ENCODE data around the gene MXD1.

MXD1 gene

DNA sequence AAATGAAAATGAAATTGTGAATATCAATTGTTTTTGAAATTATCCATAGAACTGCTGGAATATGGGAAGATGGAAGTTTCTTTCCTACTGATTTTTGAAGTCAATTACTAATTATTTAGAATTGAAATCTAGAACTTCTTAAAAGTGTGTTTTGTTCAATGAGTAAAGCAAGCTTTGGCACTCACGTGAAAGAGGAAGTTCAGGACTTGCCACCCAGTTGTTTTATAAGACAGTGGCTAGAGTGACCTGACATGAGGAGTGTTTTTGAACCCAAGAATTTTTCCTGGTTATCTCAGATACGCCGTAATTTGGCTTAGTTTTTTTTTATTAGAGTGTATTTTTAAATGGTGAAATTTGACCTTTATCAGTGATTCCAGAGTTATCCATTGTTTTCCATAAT lies 3.5 kb downstream of the MXD1 start:
- Histone ChIP-seq H3K36me3 (ENCODE audit: insufficient read depth) (no peaks in the 10 kb centered on the region), H3K4me3 (IDR thresholded peaks at IDR 0.05; ENCODE audit: insufficient read depth, low read depth, low read length) (no peak overlapping the region), H3K9ac (no peak overlapping the region), H4K20me1 (ENCODE audit: insufficient read depth) (no peaks in the 10 kb centered on the region), H3K27ac (no peak overlapping the region), H3K4me2 (no peak overlapping the region), H3K27me3 (ENCODE audit: insufficient read depth, low read depth) (no peaks in the 10 kb centered on the region), H3K4me1 (ENCODE audit: low read depth, poor library complexity, severe bottlenecking) (peaks cover 19% of the 10 kb centered on the region), H3K79me2 (ENCODE audit: insufficient read depth, low read depth) (peaks cover 5% of the 10 kb centered on the region; the same call in 1 of the 2 replicates), H2AFZ (ENCODE audit: low read depth) (no peak overlapping the region)
- TF ChIP-seq, protein P1, sequence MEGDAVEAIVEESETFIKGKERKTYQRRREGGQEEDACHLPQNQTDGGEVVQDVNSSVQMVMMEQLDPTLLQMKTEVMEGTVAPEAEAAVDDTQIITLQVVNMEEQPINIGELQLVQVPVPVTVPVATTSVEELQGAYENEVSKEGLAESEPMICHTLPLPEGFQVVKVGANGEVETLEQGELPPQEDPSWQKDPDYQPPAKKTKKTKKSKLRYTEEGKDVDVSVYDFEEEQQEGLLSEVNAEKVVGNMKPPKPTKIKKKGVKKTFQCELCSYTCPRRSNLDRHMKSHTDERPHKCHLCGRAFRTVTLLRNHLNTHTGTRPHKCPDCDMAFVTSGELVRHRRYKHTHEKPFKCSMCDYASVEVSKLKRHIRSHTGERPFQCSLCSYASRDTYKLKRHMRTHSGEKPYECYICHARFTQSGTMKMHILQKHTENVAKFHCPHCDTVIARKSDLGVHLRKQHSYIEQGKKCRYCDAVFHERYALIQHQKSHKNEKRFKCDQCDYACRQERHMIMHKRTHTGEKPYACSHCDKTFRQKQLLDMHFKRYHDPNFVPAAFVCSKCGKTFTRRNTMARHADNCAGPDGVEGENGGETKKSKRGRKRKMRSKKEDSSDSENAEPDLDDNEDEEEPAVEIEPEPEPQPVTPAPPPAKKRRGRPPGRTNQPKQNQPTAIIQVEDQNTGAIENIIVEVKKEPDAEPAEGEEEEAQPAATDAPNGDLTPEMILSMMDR (conservative IDR thresholded peaks at IDR 0.05; ENCODE audit: low read depth, low read length), result no peak

DNA sequence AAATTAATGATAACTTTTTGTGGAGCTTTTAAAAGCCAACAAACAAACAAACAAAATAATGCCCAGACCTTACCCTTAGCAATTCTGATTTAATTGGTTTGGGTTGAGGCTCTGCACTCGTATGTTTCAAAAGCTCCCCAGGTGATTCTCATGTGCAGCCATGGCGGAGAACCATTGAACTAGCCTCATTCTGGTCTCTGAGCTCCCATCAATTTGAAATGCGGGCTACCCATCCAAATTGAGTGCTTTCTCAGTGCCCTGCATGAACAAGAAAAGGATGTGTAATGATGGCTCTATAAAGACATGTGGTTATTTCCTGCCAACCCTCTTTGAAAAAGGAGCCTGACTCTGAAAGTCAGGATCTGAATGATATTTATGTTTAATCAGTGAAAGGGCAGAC lies 8.2 kb downstream of the MXD1 start:
- Histone ChIP-seq H4K20me1 (ENCODE audit: insufficient read depth) (no peaks in the 10 kb centered on the region), H3K4me3 (IDR thresholded peaks at IDR 0.05; ENCODE audit: insufficient read depth, low read depth, low read length) (no peak overlapping the region), H3K4me2 (no peak overlapping the region), H3K79me2 (ENCODE audit: insufficient read depth, low read depth) (no peaks in the 10 kb centered on the region), H3K36me3 (ENCODE audit: insufficient read depth) (no peaks in the 10 kb centered on the region), H2AFZ (ENCODE audit: low read depth) (no peak overlapping the region), H3K4me1 (ENCODE audit: low read depth, poor library complexity, severe bottlenecking) (peaks cover 10% of the 10 kb centered on the region), H3K27me3 (ENCODE audit: insufficient read depth, low read depth) (no peaks in the 10 kb centered on the region), H3K9ac (no peak overlapping the region), H3K27ac (no peak overlapping the region)
- TF ChIP-seq, protein P1 (conservative IDR thresholded peaks at IDR 0.05; ENCODE audit: low read depth, low read length), result no peak

DNA sequence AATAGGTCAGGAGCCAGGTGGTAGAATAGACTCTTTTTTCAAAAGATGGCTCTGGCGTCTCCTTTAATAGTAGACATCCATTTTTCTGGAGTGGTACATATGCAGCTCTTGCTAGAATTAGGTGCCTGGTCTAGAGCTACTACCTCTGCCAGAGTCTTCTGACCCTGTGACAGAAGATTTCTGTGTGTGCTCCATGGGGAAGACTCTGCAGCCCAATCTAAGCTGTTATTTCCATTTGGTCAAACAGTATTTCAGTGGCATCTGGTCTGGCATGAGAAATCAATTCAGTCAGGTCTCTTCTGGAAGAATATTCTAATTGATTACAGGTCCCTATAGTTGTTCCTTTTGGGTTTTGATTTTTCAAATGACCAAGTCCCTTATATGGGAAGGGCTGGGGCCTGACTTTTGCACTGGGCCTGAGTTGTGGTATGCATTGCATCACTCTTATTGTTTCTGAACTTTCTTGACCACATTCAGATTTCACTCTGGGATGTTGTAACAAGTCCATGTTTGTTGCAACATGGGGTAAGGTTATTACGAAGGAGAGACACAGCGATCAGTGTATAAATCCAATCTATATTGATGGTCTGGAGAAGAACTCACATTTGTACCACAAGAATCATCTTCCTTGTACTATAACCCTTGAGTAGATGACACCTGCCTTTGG lies 12.1 kb downstream of the MXD1 start:
- H3K9ac ChIP-seq, result no peak overlapping the region
- H3K36me3 ChIP-seq (ENCODE audit: insufficient read depth), result no peaks in the 10 kb centered on the region

DNA sequence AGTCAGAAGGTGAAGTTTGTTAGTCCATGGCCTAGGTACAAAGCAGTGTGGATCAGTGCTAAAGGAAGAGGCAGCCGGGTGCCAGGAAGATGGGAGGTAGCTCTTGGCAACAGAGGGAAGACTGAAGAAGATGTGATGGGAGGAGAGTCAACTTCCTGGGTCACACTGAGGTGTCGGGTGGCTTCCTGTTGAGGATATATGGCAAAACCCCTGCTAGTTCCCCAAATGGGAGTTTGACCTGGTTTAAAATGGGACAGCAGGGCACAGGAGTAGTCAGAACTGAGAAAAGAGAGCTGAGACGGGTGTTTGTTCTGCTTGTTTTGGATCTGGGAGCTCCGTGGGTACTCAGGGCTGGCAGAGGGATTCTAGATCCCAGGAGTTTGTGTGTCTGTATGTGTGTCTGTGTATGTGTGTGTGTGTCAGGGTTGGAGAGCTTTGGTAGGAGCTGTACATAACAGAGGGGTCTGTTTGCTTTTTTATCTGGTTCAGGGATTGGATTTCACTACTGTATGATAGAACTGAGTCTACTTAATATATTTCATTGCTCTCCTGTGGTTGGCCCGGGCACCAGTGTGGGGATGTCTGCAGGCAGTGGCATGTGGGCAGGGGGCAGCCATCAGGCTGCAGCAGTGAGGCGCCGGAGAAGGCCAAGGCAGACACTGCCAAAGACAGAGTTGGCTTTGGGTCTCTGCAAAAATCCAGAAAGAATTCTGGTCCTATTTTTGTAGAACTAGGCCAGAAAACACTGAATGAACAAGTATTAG lies 17.1 kb downstream of the MXD1 start:
- Histone ChIP-seq H3K36me3 (ENCODE audit: insufficient read depth) (no peaks in the 10 kb centered on the region), H3K27me3 (ENCODE audit: insufficient read depth, low read depth) (no peaks in the 10 kb centered on the region), H3K79me2 (ENCODE audit: insufficient read depth, low read depth) (no peaks in the 10 kb centered on the region), H3K4me3 (IDR thresholded peaks at IDR 0.05; ENCODE audit: insufficient read depth, low read depth, low read length) (no peak overlapping the region), H3K4me2 (no peak overlapping the region), H3K27ac (no peak overlapping the region), H3K9ac (no peak overlapping the region), H2AFZ (ENCODE audit: low read depth) (no peak overlapping the region), H4K20me1 (ENCODE audit: insufficient read depth) (no peaks in the 10 kb centered on the region), H3K4me1 (ENCODE audit: low read depth, poor library complexity, severe bottlenecking) (peaks cover 26% of the 10 kb centered on the region)
- TF ChIP-seq, protein P1 (conservative IDR thresholded peaks at IDR 0.05; ENCODE audit: low read depth, low read length), result no peak

More for the DNA sequence above, 12.1 kb downstream of the MXD1 start:
- H3K27ac ChIP-seq, result no peak overlapping the region
- H3K27me3 ChIP-seq (ENCODE audit: insufficient read depth, low read depth), result no peaks in the 10 kb centered on the region
- no peaks in the 10 kb centered on the region for H3K79me2 ChIP-seq (ENCODE audit: insufficient read depth, low read depth)
- no peak overlapping the region for H3K4me2 ChIP-seq
- TF ChIP-seq, protein P1 (conservative IDR thresholded peaks at IDR 0.05; ENCODE audit: low read depth, low read length), result no peak
- H4K20me1 ChIP-seq (ENCODE audit: insufficient read depth), result no peaks in the 10 kb centered on the region
- H2AFZ ChIP-seq (ENCODE audit: low read depth), result no peak overlapping the region
- H3K4me1 ChIP-seq (ENCODE audit: low read depth, poor library complexity, severe bottlenecking), result peaks cover 11% of the 10 kb centered on the region
- no peak overlapping the region for H3K4me3 ChIP-seq (IDR thresholded peaks at IDR 0.05; ENCODE audit: insufficient read depth, low read depth, low read length)
